Measurements from ENCODE around the gene TTC28. TPM values are rescaled to one million over a fixed set of nuclear protein-coding genes. Genes with fewer than 3 reads are reported as not detected.
"Not testable (repeated sequence)": the region's sequence is repeated elsewhere in the genome, so short reads cannot be mapped to it uniquely, and the experiment has no call there.

The TTC28 gene
- total RNA-seq, 4 donors from 2014 or later: 35.1 to 138 (median 50.8) TPM

DNA sequence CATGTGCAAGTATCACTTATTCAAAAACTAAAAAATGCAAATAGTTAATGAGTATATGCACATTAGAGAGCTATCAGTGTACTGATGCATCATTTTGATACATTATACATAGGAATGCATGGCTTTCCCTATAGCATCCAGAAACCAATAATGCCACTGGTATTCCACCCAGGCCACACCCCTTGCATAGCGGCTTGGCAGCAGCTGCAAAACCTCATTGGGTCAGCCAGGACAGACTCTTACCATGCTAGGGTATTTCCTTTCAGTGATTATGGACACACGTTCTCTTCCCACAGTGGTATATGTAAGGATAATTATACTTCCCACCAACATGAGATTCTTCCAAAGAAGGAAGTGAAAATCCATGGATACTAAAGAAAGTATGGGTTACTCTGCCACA is 614.7 kb downstream of the TTC28 start:
- ATAC-seq: no peak
- no peaks in the 10 kb centered on the region for H3K4me1 ChIP-seq
- no peak overlapping the region for H3K27ac ChIP-seq
- H3K4me3 ChIP-seq: no peak overlapping the region
- H3K27me3 ChIP-seq: no peaks in the 10 kb centered on the region
- H3K36me3 ChIP-seq: peaks cover 0 to 10% of the 10 kb centered on the region in 2 donors
- TF ChIP-seq, protein P1, sequence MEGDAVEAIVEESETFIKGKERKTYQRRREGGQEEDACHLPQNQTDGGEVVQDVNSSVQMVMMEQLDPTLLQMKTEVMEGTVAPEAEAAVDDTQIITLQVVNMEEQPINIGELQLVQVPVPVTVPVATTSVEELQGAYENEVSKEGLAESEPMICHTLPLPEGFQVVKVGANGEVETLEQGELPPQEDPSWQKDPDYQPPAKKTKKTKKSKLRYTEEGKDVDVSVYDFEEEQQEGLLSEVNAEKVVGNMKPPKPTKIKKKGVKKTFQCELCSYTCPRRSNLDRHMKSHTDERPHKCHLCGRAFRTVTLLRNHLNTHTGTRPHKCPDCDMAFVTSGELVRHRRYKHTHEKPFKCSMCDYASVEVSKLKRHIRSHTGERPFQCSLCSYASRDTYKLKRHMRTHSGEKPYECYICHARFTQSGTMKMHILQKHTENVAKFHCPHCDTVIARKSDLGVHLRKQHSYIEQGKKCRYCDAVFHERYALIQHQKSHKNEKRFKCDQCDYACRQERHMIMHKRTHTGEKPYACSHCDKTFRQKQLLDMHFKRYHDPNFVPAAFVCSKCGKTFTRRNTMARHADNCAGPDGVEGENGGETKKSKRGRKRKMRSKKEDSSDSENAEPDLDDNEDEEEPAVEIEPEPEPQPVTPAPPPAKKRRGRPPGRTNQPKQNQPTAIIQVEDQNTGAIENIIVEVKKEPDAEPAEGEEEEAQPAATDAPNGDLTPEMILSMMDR (IDR thresholded peaks at IDR 0.05): no peak
- TF ChIP-seq POLR2A (IDR thresholded peaks at IDR 0.05) (no peak), EP300 (IDR thresholded peaks at IDR 0.05) (no peak), POLR2AphosphoS5 (IDR thresholded peaks at IDR 0.05) (no peak)
- WGBS, 2 donors (ENCODE audit: low coverage in 1 of 2): 88 to 100% methylated on average over 1 to 2 of the region's 2 CpGs
- H3K9me3 ChIP-seq: no peaks in the 10 kb centered on the region

DNA sequence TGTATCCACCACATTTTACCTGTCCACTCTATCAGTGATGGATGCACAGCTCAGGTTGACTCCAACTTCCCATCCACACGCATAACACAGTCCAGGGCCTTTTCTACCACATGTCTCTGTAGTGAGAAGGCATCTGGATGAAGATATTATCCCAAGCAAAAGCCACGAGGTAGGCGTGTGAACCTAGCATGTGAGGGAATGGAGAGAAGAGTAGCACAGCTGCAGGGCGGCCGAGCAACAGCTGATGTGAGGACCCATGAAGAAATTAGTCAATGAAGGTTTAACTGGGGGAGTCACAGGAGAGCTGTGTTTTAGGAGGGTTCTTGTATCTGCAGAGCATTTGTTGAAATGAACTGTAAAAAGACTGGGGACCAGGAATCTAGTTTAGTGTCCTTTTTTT is 616.0 kb downstream of the TTC28 start:
- TF ChIP-seq POLR2AphosphoS5 (IDR thresholded peaks at IDR 0.05) (no peak), EP300 (IDR thresholded peaks at IDR 0.05) (no peak), POLR2A (IDR thresholded peaks at IDR 0.05) (no peak)
- TF ChIP-seq, protein P1 (IDR thresholded peaks at IDR 0.05): no peak
- no peaks in the 10 kb centered on the region for H3K4me1 ChIP-seq
- H3K36me3 ChIP-seq: peaks cover 0 to 10% of the 10 kb centered on the region in 2 donors
- WGBS, 2 donors (ENCODE audit: low coverage in 1 of 2): 93% methylated on average over 5 of the region's 5 CpGs; no CpG with 5 or more reads in 1 of the 2 donors
- no peak for ATAC-seq
- H3K27ac ChIP-seq: no peak overlapping the region
- no peaks in the 10 kb centered on the region for H3K9me3 ChIP-seq
- H3K27me3 ChIP-seq: no peaks in the 10 kb centered on the region
- H3K4me3 ChIP-seq: no peak overlapping the region

DNA sequence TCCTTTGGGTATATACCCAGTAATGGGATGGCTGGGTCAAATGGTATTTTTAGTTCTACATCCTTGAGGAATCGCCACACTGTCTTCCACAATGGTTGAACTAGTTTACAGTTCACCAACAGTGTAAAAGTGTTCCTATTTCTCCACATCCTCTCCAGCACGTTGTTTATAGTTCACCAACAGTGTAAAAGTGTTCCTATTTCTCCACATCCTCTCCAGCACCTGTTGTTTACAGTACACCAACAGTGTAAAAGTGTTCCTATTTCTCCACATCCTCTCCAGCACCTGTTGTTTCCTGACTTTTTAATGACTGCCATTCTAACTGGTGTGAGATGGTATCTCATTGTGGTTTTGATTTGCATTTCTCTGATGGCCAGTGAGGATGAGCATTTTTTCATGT is 619.0 kb downstream of the TTC28 start:
- H3K4me1 ChIP-seq, H3K27me3 ChIP-seq, ATAC-seq, H3K27ac ChIP-seq, H3K9me3 ChIP-seq, H3K4me3 ChIP-seq: not testable (repeated sequence)
- H3K36me3 ChIP-seq: peaks cover 0 to 10% of the 10 kb centered on the region in 2 donors
- WGBS, 2 donors (ENCODE audit: low coverage in 1 of 2): 89 to 100% methylated on average over 1 to 2 of the region's 2 CpGs

DNA sequence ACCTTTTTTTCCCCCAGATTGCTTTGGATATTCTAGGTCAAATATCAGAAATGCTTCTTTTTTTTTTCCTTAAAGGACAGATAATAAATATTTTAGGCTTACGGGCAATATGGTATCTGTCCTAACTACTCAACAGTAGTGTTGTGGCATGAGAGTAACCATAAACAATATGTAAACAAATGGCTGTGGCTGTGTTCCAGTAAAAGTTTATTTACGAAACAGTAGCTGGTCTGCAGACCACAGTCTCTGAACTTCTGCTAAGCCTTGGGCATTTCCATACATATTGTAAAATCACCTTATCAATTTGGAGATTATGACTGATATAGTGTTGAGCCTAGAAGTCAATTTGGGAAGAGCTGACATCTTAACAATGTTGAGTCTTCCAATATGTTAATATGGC is 621.6 kb downstream of the TTC28 start:
- Histone ChIP-seq H3K4me3 (no peak overlapping the region), H3K9me3 (no peaks in the 10 kb centered on the region), H3K36me3 (peaks cover 0 to 1% of the 10 kb centered on the region in 2 donors), H3K27me3 (no peaks in the 10 kb centered on the region), H3K27ac (no peak overlapping the region), H3K4me1 (peaks cover 0 to 12% (median 0%) of the 10 kb centered on the region in 3 donors)
- no peak for ATAC-seq
- 89 to 100% methylated on average over 2 of the region's 2 CpGs for WGBS, 2 donors (ENCODE audit: low coverage in 1 of 2)
- no peak for TF ChIP-seq POLR2A (IDR thresholded peaks at IDR 0.05)
- no peak for TF ChIP-seq POLR2AphosphoS5 (IDR thresholded peaks at IDR 0.05)
- TF ChIP-seq, protein P1 (IDR thresholded peaks at IDR 0.05): no peak
- no peak for TF ChIP-seq EP300 (IDR thresholded peaks at IDR 0.05)

DNA sequence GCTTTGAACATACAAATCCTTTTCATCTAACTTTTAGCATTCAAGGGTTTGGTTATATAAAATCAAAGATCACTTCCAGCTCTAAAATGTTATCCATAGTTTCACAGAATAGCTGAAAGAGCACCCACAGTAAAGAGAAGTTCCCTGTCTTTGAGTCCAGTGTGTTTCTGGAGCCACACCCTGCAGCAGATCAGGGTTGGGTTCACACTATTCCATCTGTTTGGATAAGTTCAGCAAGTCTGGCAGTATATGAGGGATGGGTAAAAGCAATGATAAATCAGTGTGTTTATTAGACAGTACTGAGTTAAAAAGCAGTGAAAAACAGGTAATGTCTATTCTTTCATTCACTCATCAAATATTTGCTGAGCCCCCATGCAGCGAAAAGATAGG is 624.8 kb downstream of the TTC28 start:
- ATAC-seq: no peak
- no peaks in the 10 kb centered on the region for H3K9me3 ChIP-seq
- H3K36me3 ChIP-seq: no peaks in the 10 kb centered on the region
- no peak for TF ChIP-seq POLR2AphosphoS5 (IDR thresholded peaks at IDR 0.05)
- TF ChIP-seq POLR2A (IDR thresholded peaks at IDR 0.05): no peak
- no peak for TF ChIP-seq EP300 (IDR thresholded peaks at IDR 0.05)
- no peaks in the 10 kb centered on the region for H3K27me3 ChIP-seq
- no peak overlapping the region for H3K4me3 ChIP-seq
- 100% methylated on average over 1 of the region's 1 CpG for WGBS, 2 donors (ENCODE audit: low coverage in 1 of 2)
- H3K4me1 ChIP-seq: peaks cover 0 to 18% (median 0%) of the 10 kb centered on the region in 3 donors
- no peak overlapping the region for H3K27ac ChIP-seq

DNA sequence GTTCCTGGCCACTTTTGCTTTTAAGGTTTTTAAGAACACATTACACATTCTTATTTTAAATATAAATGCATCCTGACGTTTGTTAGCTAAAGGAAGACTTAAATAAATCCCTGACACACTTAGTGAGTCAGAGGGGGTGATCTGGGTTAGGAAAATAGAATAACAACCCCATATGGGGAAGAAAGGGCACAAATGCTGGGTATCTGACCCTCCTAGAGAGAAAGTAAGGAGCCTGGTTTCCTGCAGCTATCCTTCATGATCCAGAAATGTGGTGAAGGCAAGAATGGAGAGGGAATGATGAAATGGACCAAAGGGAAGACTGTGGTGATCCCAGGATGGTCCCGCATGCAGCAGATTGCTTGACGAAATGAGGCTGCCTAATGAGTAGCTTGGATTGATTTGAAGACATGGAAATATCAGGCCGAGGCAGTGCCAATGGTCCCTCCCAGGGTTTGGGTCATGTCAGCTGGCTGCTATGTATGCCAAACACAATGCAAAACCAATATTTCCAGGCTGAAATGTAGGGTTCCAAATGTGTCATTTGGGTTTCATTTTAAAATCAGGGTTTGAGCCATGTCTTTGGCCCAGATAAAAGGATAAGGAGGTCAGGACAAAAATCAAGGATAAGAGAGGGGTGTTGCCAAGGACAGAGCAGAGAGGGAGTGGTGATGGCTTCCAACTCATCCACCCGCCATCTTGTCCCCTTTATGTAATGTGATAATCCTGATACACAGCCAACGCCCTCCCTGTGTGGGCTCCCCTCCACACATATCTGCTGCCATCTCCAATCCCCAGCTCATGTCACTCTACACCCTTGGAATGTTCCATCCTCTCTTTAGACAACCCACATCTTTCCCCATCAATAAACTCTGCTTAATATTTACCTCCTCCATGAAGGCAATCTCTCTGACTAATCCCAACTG is 625.5 kb downstream of the TTC28 start:
- Histone ChIP-seq H3K4me1 (peaks cover 0 to 24% (median 0%) of the 10 kb centered on the region in 3 donors), H3K27me3 (no peaks in the 10 kb centered on the region), H3K4me3 (no peak overlapping the region), H3K36me3 (no peaks in the 10 kb centered on the region), H3K9me3 (no peaks in the 10 kb centered on the region), H3K27ac (no peak overlapping the region)
- TF ChIP-seq, protein P1 (IDR thresholded peaks at IDR 0.05): no peak
- TF ChIP-seq EP300 (IDR thresholded peaks at IDR 0.05) (no peak), POLR2A (IDR thresholded peaks at IDR 0.05) (no peak), POLR2AphosphoS5 (IDR thresholded peaks at IDR 0.05) (no peak)
- ATAC-seq: no peak
- 71 to 75% methylated on average over 5 to 6 of the region's 6 CpGs for WGBS, 2 donors (ENCODE audit: low coverage in 1 of 2)

Measured in gastroesophageal sphincter (tissue), 4 donors.